ENCODE data around the gene SPACA5. TPM values are rescaled to one million over a fixed set of nuclear protein-coding genes. Genes with fewer than 3 reads are reported as not detected.
A peak's percentile ranks its signal among the peaks of the same experiment; 100 is the strongest.

SPACA5 gene
- total RNA-seq, 3 donors from 2014 or later (not counting 1 experiment from before 2014, with no cell fraction given), result not detected

DNA sequence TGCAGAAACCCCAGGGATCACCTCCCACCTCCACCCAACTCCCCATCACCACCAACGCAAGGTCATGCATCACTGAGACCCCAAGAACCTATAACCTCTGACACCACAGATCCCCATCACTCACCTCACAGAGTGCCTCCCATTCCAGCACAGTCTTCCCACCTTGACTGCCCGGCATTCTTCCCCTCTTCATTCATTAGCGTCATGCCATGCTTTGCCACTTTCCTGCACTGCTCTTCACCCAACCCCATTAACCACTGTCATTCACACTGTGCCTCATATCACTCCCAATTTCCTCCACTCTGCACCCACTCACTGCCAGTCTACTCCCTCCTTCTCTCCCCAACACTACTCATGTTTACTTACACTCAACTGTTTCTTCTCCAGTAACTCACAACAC, 33.6 kb upstream of the SPACA5 start:
- Mint-ChIP-seq H3K4me1 (no peaks in the 10 kb centered on the region), H3K4me3 (no peak overlapping the region), H3K36me3 (peaks cover 28% of the 10 kb centered on the region), H3K9me3 (peaks cover 6 to 24% of the 10 kb centered on the region in 2 donors), H3K27me3 (ENCODE audit: low read depth in 2 of 2) (no peaks in the 10 kb centered on the region), H3K27ac (no peak overlapping the region)
- peaks cover 33% of the 10 kb centered on the region for H3K9me3 ChIP-seq (ENCODE audit: control insufficient read depth, insufficient read depth, low read length)
- intact Hi-C loops (cut with micrococcal nuclease), result no loop called here
- no peak overlapping the region for H3K27ac ChIP-seq (ENCODE audit: low read length)
- WGBS (ENCODE audit: insufficient coverage), result 98% methylated on average over 3 of the region's 3 CpGs
- no peak for DNase-seq
- TF ChIP-seq, protein P1, sequence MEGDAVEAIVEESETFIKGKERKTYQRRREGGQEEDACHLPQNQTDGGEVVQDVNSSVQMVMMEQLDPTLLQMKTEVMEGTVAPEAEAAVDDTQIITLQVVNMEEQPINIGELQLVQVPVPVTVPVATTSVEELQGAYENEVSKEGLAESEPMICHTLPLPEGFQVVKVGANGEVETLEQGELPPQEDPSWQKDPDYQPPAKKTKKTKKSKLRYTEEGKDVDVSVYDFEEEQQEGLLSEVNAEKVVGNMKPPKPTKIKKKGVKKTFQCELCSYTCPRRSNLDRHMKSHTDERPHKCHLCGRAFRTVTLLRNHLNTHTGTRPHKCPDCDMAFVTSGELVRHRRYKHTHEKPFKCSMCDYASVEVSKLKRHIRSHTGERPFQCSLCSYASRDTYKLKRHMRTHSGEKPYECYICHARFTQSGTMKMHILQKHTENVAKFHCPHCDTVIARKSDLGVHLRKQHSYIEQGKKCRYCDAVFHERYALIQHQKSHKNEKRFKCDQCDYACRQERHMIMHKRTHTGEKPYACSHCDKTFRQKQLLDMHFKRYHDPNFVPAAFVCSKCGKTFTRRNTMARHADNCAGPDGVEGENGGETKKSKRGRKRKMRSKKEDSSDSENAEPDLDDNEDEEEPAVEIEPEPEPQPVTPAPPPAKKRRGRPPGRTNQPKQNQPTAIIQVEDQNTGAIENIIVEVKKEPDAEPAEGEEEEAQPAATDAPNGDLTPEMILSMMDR (IDR thresholded peaks at IDR 0.05), result no peak
- ATAC-seq, result no peak
- peaks cover 13% of the 10 kb centered on the region for H3K36me3 ChIP-seq (ENCODE audit: control insufficient read depth, insufficient read depth, low read length)
- no peak overlapping the region for H3K4me3 ChIP-seq (ENCODE audit: low read length)
- H3K4me1 ChIP-seq (ENCODE audit: control insufficient read depth, insufficient read depth, low read length), result no peaks in the 10 kb centered on the region
- H3K27me3 ChIP-seq (ENCODE audit: control insufficient read depth, insufficient read depth, low read length), result no peaks in the 10 kb centered on the region

DNA sequence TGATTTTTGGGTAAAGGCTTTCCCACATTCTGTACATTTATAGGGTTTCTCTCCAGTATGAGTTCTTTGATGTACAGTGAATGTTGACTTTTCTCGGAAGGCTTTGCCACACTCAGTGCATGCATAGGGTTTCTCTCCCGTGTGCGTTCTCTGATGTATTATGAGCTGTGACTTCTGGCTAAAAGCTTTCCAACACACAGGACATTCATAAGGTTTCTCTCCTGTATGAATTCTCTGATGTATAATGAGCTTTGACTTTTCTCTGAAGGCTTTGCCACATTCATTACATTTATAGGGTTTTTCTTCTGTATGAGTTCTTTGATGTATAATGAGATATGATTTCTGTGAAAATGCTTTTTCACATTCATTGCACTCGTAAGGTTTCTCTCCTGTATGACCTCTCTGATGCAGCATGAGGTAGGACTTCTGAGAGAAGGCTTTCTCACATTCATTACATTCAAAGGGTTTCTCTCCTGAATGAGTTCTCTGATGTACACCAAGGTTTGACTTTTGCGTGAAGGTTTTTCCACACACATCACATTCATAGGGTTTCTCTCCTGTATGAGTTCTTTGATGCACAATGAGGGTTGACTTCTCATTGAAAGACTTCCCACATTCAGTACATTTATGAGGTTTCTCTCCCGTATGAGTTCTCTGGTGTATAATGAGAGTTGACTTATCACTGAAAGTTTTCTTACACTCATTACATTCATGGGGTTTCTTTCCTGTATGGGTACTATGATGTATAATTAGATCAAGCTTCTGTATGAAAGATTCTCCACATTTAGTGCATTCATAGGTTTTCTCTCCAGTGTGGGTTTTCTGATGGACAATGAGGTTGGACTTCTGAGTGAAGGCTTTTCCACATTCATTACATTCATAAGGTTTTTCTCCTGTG, 30.3 kb upstream of the SPACA5 start:
- Histone ChIP-seq H3K4me3 (ENCODE audit: low read length) (no peak overlapping the region), H3K36me3 (ENCODE audit: control insufficient read depth, insufficient read depth, low read length) (peaks cover 40% of the 10 kb centered on the region), H3K4me1 (ENCODE audit: control insufficient read depth, insufficient read depth, low read length) (no peaks in the 10 kb centered on the region), H3K9me3 (ENCODE audit: control insufficient read depth, insufficient read depth, low read length) (peaks cover 33% of the 10 kb centered on the region), H3K27ac (ENCODE audit: low read length) (no peak overlapping the region), H3K27me3 (ENCODE audit: control insufficient read depth, insufficient read depth, low read length) (no peaks in the 10 kb centered on the region)
- WGBS (ENCODE audit: insufficient coverage), result 100% methylated on average over 1 of the region's 6 CpGs
- DNase-seq, result no peak
- no peak overlapping the region for H3K27ac Mint-ChIP-seq
- ATAC-seq, result no peak
- peaks cover 50% of the 10 kb centered on the region for H3K36me3 Mint-ChIP-seq
- H3K9me3 Mint-ChIP-seq, result peaks cover 13 to 23% of the 10 kb centered on the region in 2 donors
- TF ChIP-seq, protein P1 (IDR thresholded peaks at IDR 0.05), result no peak
- H3K4me1 Mint-ChIP-seq, result no peaks in the 10 kb centered on the region
- H3K4me3 Mint-ChIP-seq, result no peak overlapping the region
- intact Hi-C loops (cut with micrococcal nuclease), result no loop called here
- H3K27me3 Mint-ChIP-seq (ENCODE audit: low read depth in 2 of 2), result no peaks in the 10 kb centered on the region

DNA sequence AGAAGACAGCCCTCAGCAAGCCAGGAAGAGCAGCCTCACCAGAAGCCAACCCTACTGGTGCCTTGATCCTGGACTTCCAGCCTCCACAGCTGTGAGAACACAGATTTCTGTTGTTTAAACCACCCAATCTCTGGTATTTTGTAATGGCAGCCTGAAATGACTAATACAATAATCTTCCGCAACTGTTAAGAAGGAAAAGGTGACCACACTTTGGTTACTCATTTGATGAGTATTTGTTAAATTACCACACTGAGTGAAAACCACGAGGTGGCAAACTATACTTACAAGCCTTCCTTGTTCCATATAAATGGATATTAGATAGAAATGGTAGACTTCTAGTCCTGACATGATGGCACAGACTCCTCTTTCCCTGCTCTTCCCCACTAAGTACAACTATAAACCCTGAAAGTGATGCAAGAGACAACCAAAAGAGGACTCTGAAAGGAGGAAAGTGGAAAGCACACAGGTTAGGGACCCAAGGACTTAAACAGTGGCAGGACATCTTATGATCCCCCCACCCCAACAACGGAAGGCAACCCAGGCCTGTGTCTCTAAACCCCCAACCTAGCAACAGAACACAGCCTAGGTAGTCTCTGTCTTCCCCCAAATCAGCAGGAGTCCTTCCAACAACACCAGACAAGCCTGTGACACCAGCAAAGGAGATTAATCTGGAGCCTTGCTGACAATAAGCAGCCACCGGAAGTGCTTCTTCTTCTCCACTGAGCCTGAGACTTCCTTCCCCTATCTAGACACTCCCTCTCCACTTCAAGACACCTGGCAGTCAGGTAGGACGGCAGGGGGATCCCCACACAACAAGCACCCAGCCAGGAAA, 15.3 kb upstream of the SPACA5 start:
- TF ChIP-seq, protein P1 (IDR thresholded peaks at IDR 0.05), result no peak
- peak overlapping the region; percentile 64 to 83 for H3K27ac Mint-ChIP-seq
- peaks cover 7% of the 10 kb centered on the region for H3K36me3 Mint-ChIP-seq
- H3K4me3 Mint-ChIP-seq, result no peak overlapping the region
- ATAC-seq (peak in 1 of 3 donors; percentile 52), DNase-seq (peak in 1 of 2 donors; percentile 33)
- Histone ChIP-seq H3K4me1 (ENCODE audit: control insufficient read depth, insufficient read depth, low read length) (peaks cover 5% of the 10 kb centered on the region), H3K36me3 (ENCODE audit: control insufficient read depth, insufficient read depth, low read length) (peaks cover 14% of the 10 kb centered on the region), H3K4me3 (ENCODE audit: low read length) (no peak overlapping the region), H3K9me3 (ENCODE audit: control insufficient read depth, insufficient read depth, low read length) (no peaks in the 10 kb centered on the region), H3K27me3 (ENCODE audit: control insufficient read depth, insufficient read depth, low read length) (no peaks in the 10 kb centered on the region), H3K27ac (ENCODE audit: low read length) (no peak overlapping the region)
- intact Hi-C loops (cut with micrococcal nuclease), result no loop called here
- H3K27me3 Mint-ChIP-seq (ENCODE audit: low read depth in 2 of 2), result no peaks in the 10 kb centered on the region
- no peaks in the 10 kb centered on the region for H3K9me3 Mint-ChIP-seq
- peaks cover 26 to 35% of the 10 kb centered on the region in 2 donors for H3K4me1 Mint-ChIP-seq
- 89% methylated on average over 2 of the region's 5 CpGs for WGBS (ENCODE audit: insufficient coverage)
